ENCODE data around the gene RASGRP4. TPM values are rescaled to one million over a fixed set of nuclear protein-coding genes. Genes with fewer than 3 reads are reported as not detected.

Gene RASGRP4
- total RNA-seq, 1 donor from 2014 or later, result not detected

DNA sequence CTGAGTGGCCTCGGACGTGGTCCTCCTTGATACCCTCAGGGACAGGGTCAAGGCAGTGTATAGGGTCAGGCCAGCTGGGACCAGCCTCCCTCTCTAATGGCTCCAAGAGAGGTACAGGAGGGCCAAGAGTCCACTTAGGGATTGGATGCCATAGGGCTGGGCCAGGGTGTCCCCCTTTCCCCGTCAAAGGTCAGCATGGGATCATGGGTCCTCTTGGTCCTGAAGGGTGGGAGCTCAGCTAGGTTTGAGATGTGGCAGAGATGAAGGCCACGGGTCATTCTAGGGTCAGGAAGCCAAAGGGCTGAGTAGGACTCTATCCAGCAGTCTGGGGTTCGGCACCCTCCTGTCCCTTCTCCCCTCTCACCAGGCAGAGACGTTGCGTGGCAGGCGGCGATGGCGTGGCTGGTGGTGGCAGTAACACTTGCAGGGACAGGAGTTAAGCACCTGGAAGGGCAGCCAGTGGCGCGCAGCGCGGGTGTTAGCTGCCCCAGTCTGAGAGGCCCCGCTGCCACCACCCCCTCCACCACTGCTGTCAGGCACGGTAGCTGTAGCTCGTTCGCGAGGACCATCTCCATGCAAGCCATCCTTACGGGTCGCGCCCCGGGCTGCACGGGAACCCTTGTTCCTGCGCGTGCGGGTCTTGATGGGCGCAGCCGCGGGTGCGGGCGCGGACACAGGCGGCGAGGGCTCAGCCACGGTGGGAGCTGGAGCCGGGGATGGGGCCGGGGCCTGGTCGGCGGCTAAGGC lies 40.8 kb downstream of the RASGRP4 start:
- H3K27ac ChIP-seq (ENCODE audit: low read depth, low read length), result no peak overlapping the region
- peaks cover 15% of the 10 kb centered on the region for H3K36me3 ChIP-seq (ENCODE audit: insufficient read depth, low read length)
- H3K4me3 ChIP-seq (ENCODE audit: insufficient read depth, low read depth, low read length), result no peak overlapping the region
- H3K9me3 ChIP-seq (ENCODE audit: insufficient read depth, low read depth, low read length), result no peaks in the 10 kb centered on the region
- TF ChIP-seq, protein P1, sequence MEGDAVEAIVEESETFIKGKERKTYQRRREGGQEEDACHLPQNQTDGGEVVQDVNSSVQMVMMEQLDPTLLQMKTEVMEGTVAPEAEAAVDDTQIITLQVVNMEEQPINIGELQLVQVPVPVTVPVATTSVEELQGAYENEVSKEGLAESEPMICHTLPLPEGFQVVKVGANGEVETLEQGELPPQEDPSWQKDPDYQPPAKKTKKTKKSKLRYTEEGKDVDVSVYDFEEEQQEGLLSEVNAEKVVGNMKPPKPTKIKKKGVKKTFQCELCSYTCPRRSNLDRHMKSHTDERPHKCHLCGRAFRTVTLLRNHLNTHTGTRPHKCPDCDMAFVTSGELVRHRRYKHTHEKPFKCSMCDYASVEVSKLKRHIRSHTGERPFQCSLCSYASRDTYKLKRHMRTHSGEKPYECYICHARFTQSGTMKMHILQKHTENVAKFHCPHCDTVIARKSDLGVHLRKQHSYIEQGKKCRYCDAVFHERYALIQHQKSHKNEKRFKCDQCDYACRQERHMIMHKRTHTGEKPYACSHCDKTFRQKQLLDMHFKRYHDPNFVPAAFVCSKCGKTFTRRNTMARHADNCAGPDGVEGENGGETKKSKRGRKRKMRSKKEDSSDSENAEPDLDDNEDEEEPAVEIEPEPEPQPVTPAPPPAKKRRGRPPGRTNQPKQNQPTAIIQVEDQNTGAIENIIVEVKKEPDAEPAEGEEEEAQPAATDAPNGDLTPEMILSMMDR (IDR thresholded peaks at IDR 0.05; ENCODE audit: insufficient read depth, low read depth, low read length), result no peak
- no peak overlapping the region for H2AFZ ChIP-seq (ENCODE audit: low read depth, low read length)
- H3K27me3 ChIP-seq (ENCODE audit: insufficient read depth, low read length), result no peaks in the 10 kb centered on the region
- DNase-seq (ENCODE audit: low read depth) (no peak), FAIRE-seq (no peak)
- Mint-ChIP-seq H3K4me1 (ENCODE audit: low read depth, unreplicated experiment) (peaks cover 6% of the 10 kb centered on the region), H3K36me3 (ENCODE audit: low read depth, unreplicated experiment) (peaks cover 12% of the 10 kb centered on the region), H3K9me3 (ENCODE audit: unreplicated experiment) (peaks cover 3% of the 10 kb centered on the region), H3K27me3 (ENCODE audit: low read depth, unreplicated experiment) (no peaks in the 10 kb centered on the region), H3K4me3 (ENCODE audit: unreplicated experiment) (no peak overlapping the region), H3K27ac (ENCODE audit: unreplicated experiment) (no peak overlapping the region)
- no peak overlapping the region for H3K9ac ChIP-seq (ENCODE audit: low read length)
- peaks cover 11% of the 10 kb centered on the region for H3K4me1 ChIP-seq (ENCODE audit: insufficient read depth, low read length)
- H3K79me2 ChIP-seq (ENCODE audit: insufficient read depth, low read length), result peaks cover 12% of the 10 kb centered on the region
- H3K4me2 ChIP-seq (ENCODE audit: low read length), result no peak overlapping the region
- H4K20me1 ChIP-seq (ENCODE audit: insufficient read depth, low read length), result peaks cover 52% of the 10 kb centered on the region

DNA sequence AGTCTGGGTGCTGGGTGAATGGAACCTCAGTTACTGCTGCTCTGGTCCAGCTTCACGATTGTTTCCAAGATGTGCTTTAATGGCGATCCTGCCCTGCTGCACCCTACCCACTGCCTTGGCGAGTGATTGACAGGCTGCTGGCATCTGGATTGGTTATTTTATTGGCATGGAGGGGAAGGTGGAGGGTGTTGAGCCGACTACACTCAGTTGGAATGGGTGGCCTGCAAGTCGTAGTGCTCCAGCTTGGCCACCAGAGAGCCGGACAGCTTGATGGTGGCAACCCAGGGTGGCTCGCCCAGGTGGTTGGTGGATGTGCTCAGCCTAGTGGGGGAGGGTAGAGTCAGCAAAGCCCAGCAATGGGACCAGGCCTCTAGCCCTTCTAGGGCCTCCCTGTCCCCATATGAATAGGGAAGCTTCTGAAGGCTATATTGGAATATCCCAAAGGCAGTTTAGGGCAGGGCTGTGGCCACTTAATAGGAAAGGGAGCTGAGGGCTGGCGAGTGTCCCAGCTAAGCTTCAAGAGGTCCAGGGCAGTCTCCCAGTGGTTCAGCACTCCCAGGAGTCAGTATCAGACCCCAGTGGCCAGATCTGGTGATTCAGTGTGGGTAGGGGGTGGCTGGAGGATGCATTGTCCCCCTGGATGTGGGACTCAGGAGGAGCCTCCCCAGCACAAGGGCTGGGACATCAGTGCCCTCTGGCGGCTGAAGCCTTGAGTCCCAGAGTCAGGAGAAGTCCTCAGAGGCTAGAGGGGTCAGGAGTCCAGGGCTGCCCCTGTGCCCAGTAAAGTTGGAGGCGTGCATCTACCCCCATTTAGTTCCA lies 41.6 kb downstream of the RASGRP4 start:
- Histone ChIP-seq H3K79me2 (ENCODE audit: insufficient read depth, low read length) (peaks cover 10% of the 10 kb centered on the region), H3K4me2 (ENCODE audit: low read length) (no peak overlapping the region), H3K4me1 (ENCODE audit: insufficient read depth, low read length) (peaks cover 6% of the 10 kb centered on the region), H3K27ac (ENCODE audit: low read depth, low read length) (no peak overlapping the region), H3K27me3 (ENCODE audit: insufficient read depth, low read length) (no peaks in the 10 kb centered on the region), H4K20me1 (ENCODE audit: insufficient read depth, low read length) (peaks cover 57% of the 10 kb centered on the region), H3K9ac (ENCODE audit: low read length) (no peak overlapping the region), H3K4me3 (ENCODE audit: insufficient read depth, low read depth, low read length) (no peak overlapping the region), H3K36me3 (ENCODE audit: insufficient read depth, low read length) (peaks cover 15% of the 10 kb centered on the region), H3K9me3 (ENCODE audit: insufficient read depth, low read depth, low read length) (no peaks in the 10 kb centered on the region), H2AFZ (ENCODE audit: low read depth, low read length) (no peak overlapping the region)
- H3K36me3 Mint-ChIP-seq (ENCODE audit: low read depth, unreplicated experiment), result peaks cover 10% of the 10 kb centered on the region
- peaks cover 3% of the 10 kb centered on the region for H3K9me3 Mint-ChIP-seq (ENCODE audit: unreplicated experiment)
- H3K27ac Mint-ChIP-seq (ENCODE audit: unreplicated experiment), result no peak overlapping the region
- no peaks in the 10 kb centered on the region for H3K27me3 Mint-ChIP-seq (ENCODE audit: low read depth, unreplicated experiment)
- H3K4me1 Mint-ChIP-seq (ENCODE audit: low read depth, unreplicated experiment), result peaks cover 4% of the 10 kb centered on the region
- TF ChIP-seq EZH2 (IDR thresholded peaks at IDR 0.05; ENCODE audit: insufficient read depth, low read length), result no peak
- TF ChIP-seq, protein P1 (IDR thresholded peaks at IDR 0.05; ENCODE audit: insufficient read depth, low read depth, low read length), result peak; percentile 38
- H3K4me3 Mint-ChIP-seq (ENCODE audit: unreplicated experiment), result no peak overlapping the region
- FAIRE-seq (no peak), DNase-seq (ENCODE audit: low read depth) (no peak)
